AG09309 (cell line): ENCODE results near the gene SLC15A3.

ENCODE experiments used
- DNase-seq: peaks from one replicate; pipeline ENCODE4 v3.0.0-alpha.2; 2010; ENCODE audit warnings: low read depth
- H3K4me3 ChIP-seq: 2 replicates; pipeline ENCODE4 v1.5.1; 2011; ENCODE audit warnings: mild to moderate bottlenecking, low read depth, low read length, moderate library complexity; ENCODE audit not compliant: control insufficient read depth
- TF ChIP-seq, protein P1 (sequence below): IDR thresholded peaks from 2 replicates; pipeline ENCODE4 v1.5.1; 2011; ENCODE audit warnings: mild to moderate bottlenecking, low read depth, low read length, inconsistent platforms; ENCODE audit not compliant: insufficient read depth, control insufficient read depth; ENCODE audit errors: missing control alignments

SLC15A3 gene

DNA sequence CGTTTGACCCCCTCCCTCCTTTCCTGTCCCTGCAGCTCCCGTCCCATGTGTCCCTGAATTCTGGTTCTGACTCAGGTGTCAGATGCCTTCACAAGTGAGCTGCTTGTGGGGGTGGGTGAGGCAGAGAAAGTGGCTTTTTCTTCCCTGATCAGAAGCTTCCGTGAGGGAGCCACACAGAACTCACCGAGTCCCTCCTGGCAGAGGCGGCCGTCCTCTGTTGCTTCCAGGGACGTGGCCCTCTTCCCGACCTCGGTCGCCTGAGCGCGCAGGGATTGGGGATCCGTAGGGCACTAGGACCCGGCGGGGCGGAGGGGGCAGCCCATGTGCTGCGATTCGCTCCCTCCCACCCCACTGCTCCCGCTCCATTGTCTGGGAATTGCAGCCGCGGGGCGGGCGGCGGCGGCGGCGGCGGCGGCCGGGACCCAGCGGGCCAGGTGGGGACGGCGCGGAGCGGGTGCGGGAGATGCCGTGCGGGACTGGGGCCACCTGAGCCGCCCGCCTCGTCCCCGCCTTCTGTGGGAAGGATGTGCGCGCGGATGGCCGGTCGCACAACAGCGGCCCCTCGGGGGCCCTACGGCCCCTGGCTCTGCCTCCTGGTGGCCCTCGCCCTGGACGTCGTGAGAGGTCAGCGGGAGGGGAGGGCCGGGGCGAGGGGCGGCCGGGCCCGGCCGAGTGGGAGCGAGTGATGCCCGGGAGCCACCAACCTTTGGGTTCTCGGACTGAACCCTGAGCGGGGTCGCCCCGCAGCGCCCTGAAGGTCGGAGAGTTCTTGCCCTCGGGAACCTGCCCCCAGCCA lies 27.7 kb downstream of the SLC15A3 start, which contains the start of gene TMEM132A:
Gene TMEM132A (plus strand): TSS at position 351 of the 796 bp plus-strand sequence. CDS start 174 bp downstream, at position 525.
- TF ChIP-seq, protein P1, sequence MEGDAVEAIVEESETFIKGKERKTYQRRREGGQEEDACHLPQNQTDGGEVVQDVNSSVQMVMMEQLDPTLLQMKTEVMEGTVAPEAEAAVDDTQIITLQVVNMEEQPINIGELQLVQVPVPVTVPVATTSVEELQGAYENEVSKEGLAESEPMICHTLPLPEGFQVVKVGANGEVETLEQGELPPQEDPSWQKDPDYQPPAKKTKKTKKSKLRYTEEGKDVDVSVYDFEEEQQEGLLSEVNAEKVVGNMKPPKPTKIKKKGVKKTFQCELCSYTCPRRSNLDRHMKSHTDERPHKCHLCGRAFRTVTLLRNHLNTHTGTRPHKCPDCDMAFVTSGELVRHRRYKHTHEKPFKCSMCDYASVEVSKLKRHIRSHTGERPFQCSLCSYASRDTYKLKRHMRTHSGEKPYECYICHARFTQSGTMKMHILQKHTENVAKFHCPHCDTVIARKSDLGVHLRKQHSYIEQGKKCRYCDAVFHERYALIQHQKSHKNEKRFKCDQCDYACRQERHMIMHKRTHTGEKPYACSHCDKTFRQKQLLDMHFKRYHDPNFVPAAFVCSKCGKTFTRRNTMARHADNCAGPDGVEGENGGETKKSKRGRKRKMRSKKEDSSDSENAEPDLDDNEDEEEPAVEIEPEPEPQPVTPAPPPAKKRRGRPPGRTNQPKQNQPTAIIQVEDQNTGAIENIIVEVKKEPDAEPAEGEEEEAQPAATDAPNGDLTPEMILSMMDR, result no peak
- DNase-seq, result no peak
- H3K4me3 ChIP-seq, result peak within 1 kb of the TSS; percentile 73

DNA sequence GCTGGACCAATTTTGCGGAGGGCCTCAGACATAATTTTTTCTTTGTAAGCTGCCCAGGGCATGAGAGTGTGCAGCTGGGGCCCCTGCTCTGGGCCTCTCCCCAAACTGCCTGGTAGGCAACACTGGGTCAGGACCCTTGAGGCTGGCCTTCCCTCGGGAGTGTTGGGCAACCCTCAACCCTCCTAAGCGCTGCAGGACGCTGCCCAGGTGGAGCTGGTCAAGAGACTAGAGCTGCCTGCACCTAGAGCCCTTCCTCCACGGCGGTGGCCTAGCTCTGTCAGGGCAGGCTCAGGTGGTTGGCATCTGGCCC lies 28.2 kb downstream of the SLC15A3 start:
- TF ChIP-seq, protein P1, result no peak
- DNase-seq, result no peak
- peak overlapping the region; percentile 73; the same call in 1 of the 2 replicates for H3K4me3 ChIP-seq

DNA sequence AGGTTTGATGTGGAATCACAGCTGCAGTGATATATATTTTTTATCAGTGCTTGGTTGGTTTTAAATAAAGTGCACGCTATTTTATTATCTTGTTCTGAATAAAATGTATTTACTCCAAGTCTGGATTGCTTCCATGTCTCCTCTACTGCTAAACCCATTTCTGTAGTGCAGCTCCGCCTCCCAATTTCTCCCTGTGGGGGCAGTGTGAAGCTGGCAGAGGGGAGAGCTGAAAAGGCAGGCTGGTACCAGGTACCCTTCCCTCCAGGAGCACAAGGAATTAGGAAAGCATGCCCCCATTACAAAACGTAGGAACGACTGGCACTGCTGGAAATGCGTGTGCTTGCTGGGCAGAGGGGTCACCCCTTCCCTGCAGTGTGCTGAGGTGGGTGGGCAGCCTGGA lies 28.6 kb downstream of the SLC15A3 start:
- no peak for DNase-seq
- TF ChIP-seq, protein P1, result no peak
- no peak overlapping the region for H3K4me3 ChIP-seq

DNA sequence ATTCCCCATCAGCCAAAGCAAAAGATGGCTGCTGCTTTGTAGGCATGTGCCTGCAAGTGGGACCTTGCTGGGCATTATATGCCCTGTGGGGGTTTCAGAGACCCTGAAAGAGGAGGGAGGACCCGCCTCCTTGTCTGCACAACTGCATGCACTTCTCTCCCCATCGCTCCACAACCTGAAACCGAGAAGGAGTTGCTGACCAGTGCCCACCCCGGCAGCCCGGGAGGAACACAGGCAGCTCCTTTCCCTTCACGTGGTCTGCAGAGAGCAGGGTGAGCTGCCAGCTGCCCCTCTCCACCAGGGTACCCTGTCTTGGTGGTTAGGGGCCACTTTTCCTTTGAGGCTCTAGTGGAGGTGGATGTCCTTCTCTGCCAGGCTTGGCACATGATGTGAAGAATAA lies 29.1 kb downstream of the SLC15A3 start:
- TF ChIP-seq, protein P1, result no peak
- DNase-seq, result no peak
- H3K4me3 ChIP-seq, result no peak overlapping the region

DNA sequence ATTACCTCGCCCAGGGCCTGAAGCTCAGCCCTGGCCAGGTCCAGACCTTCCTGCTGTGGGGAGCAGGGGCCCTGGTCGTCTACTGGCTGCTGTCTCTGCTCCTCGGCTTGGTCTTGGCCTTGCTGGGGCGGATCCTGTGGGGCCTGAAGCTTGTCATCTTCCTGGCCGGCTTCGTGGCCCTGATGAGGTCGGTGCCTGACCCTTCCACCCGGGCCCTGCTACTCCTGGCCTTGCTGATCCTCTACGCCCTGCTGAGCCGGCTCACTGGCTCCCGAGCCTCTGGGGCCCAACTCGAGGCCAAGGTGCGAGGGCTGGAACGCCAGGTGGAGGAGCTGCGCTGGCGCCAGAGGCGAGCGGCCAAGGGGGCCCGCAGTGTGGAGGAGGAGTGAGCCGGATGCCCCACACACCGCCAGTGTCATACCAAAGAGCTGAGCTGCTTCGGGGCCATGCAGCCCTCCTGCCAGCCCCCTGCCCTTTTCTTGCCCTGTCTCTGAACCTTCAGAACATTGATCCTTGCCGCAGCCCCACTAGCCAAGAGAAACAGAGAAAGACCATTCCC lies 30.1 kb downstream of the SLC15A3 start:
- TF ChIP-seq, protein P1, result no peak
- no peak for DNase-seq
- no peak overlapping the region for H3K4me3 ChIP-seq

DNA sequence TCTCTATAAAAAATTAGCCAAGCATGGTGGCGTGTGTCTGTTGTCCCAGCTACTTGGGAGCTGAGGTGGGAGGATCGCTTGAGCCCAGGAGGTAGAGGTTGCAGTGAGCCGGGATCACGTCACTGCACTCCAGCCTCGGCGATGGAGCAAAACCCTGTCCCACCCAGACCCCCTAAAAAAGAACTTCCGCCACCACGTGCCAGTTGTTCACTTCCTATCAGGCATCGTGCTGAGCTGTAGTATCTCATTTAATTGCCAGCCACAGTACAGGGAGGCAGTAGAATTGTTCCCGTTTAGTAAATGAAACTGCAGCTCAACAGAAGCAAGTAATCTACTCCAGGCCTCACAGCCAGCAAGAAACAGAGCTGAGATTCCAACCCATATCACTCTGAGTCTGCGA lies 30.7 kb downstream of the SLC15A3 start:
- TF ChIP-seq, protein P1, result no peak
- DNase-seq, result no peak
- H3K4me3 ChIP-seq, result no peak overlapping the region
